Loucy (cell line): ENCODE results near the gene SLCO2A1.

ENCODE experiments used
- EZH2phosphoT487 ChIP-seq: fragments of 200-600 bp; IDR thresholded peaks from 2 replicates; pipeline ENCODE4 v1.6.1; 2018; ENCODE audit warnings: antibody characterized with exemption, mild to moderate bottlenecking, moderate library complexity, borderline replicate concordance
- TF ChIP-seq, protein P1 (sequence below): fragments of 200-600 bp; sonication (generic); conservative IDR thresholded peaks from 2 replicates; pipeline ENCODE4 v1.5.1; 2014; ENCODE audit warnings: mild to moderate bottlenecking, antibody characterized with exemption, low read length

DNA sequence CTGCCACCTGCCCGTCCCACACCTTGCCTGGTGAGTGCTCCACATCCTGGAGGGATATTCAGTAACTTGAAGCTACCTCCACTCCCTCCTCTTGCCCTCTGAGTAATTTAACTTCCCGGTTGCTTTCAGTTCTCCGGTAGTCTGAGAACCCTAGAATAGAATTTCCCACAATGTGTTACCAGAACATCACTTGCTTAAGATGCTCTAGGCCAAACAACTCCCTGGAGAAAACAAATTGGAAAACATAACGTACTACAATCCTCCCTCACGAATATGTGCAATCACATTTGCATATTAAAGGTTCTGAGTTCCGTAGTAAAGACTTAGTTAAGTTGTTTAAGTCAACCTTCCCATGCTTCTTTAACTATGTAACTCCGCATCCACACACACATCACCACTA, 44.8 kb downstream of the SLCO2A1 start:
- TF ChIP-seq, protein P1, sequence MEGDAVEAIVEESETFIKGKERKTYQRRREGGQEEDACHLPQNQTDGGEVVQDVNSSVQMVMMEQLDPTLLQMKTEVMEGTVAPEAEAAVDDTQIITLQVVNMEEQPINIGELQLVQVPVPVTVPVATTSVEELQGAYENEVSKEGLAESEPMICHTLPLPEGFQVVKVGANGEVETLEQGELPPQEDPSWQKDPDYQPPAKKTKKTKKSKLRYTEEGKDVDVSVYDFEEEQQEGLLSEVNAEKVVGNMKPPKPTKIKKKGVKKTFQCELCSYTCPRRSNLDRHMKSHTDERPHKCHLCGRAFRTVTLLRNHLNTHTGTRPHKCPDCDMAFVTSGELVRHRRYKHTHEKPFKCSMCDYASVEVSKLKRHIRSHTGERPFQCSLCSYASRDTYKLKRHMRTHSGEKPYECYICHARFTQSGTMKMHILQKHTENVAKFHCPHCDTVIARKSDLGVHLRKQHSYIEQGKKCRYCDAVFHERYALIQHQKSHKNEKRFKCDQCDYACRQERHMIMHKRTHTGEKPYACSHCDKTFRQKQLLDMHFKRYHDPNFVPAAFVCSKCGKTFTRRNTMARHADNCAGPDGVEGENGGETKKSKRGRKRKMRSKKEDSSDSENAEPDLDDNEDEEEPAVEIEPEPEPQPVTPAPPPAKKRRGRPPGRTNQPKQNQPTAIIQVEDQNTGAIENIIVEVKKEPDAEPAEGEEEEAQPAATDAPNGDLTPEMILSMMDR: no peak
- no peak for TF ChIP-seq EZH2phosphoT487
